ENCODE results near the gene ZNF799.
"Not testable (repeated sequence)": the region's sequence is repeated elsewhere in the genome, so short reads cannot be mapped to it uniquely, and the experiment has no call there.

Gene ZNF799

GRCh38 chr19:12400633-12401502 is at the start of gene ZNF799:
Gene ZNF799 (minus strand): TSS chr19:12401271. CDS start chr19:12401070, 201 bp downstream.
- peak; percentile 100 for DNase-seq (ENCODE audit: low read depth)
- peak within 1 kb of the TSS; percentile 71 for H3K4me3 ChIP-seq (ENCODE audit: low read length)
- TF ChIP-seq CTCF (IDR thresholded peaks at IDR 0.05; ENCODE audit: insufficient read depth, low read depth, low read length, missing control alignments) = no peak

GRCh38 chr19:12450844-12451243 is 49.8 kb upstream of the ZNF799 start:
- DNase-seq (ENCODE audit: low read depth) = no peak
- no peak for TF ChIP-seq CTCF (IDR thresholded peaks at IDR 0.05; ENCODE audit: insufficient read depth, low read depth, low read length, missing control alignments)
- no peak overlapping the region for H3K4me3 ChIP-seq (ENCODE audit: low read length)

GRCh38 chr19:12448808-12449207 is 47.7 kb upstream of the ZNF799 start:
- no peak for TF ChIP-seq CTCF (IDR thresholded peaks at IDR 0.05; ENCODE audit: insufficient read depth, low read depth, low read length, missing control alignments)
- no peak for DNase-seq (ENCODE audit: low read depth)
- H3K4me3 ChIP-seq (ENCODE audit: low read length) = no peak overlapping the region

- peak; percentile 99 for DNase-seq (ENCODE audit: low read depth)
- H3K4me3 ChIP-seq (ENCODE audit: low read length) = peak within 1 kb of the TSS; percentile 61
- TF ChIP-seq CTCF (IDR thresholded peaks at IDR 0.05; ENCODE audit: insufficient read depth, low read depth, low read length, missing control alignments) = no peak
These were observed 39.7 kb upstream of the ZNF799 start, which contains the start of gene ZNF443 for GRCh38 chr19:12440541-12441316. Gene ZNF443 (minus strand): TSS chr19:12441021. CDS start chr19:12440914, 107 bp downstream.

GRCh38 chr19:12439686-12440540 is 38.8 kb upstream of the ZNF799 start:
- peak; percentile 56 for DNase-seq (ENCODE audit: low read depth)

GRCh38 chr19:12430726-12431299 is 29.7 kb upstream of the ZNF799 start:
- H3K4me3 ChIP-seq (ENCODE audit: low read length); DNase-seq (ENCODE audit: low read depth): not testable (repeated sequence)

More at GRCh38 chr19:12439686-12440540, 38.8 kb upstream of the ZNF799 start:
- peak overlapping the region; percentile 61 for H3K4me3 ChIP-seq (ENCODE audit: low read length)

- no peak overlapping the region for H3K4me3 ChIP-seq (ENCODE audit: low read length)
- no peak for DNase-seq (ENCODE audit: low read depth)
- no peak for TF ChIP-seq CTCF (IDR thresholded peaks at IDR 0.05; ENCODE audit: insufficient read depth, low read depth, low read length, missing control alignments)
These were observed 24.8 kb upstream of the ZNF799 start for GRCh38 chr19:12425888-12426274.

All from epithelial cell of esophagus (primary cell).